ENCODE results near the gene INTS6L.

Gene INTS6L, protein sequence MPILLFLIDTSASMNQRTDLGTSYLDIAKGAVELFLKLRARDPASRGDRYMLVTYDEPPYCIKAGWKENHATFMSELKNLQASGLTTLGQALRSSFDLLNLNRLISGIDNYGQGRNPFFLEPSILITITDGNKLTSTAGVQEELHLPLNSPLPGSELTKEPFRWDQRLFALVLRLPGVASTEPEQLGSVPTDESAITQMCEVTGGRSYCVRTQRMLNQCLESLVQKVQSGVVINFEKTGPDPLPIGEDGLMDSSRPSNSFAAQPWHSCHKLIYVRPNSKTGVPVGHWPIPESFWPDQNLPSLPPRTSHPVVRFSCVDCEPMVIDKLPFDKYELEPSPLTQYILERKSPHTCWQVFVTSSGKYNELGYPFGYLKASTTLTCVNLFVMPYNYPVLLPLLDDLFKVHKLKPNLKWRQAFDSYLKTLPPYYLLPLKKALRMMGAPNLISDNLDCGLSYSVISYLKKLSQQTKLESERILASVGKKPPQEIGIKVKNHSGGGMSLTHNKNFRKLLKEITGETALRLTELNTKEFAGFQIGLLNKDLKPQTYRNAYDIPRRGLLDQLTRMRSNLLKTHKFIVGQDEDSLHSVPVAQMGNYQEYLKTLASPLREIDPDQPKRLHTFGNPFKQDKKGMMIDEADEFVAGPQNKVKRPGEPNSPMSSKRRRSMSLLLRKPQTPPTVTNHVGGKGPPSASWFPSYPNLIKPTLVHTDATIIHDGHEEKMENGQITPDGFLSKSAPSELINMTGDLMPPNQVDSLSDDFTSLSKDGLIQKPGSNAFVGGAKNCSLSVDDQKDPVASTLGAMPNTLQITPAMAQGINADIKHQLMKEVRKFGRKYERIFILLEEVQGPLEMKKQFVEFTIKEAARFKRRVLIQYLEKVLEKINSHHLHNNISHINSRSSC

DNA sequence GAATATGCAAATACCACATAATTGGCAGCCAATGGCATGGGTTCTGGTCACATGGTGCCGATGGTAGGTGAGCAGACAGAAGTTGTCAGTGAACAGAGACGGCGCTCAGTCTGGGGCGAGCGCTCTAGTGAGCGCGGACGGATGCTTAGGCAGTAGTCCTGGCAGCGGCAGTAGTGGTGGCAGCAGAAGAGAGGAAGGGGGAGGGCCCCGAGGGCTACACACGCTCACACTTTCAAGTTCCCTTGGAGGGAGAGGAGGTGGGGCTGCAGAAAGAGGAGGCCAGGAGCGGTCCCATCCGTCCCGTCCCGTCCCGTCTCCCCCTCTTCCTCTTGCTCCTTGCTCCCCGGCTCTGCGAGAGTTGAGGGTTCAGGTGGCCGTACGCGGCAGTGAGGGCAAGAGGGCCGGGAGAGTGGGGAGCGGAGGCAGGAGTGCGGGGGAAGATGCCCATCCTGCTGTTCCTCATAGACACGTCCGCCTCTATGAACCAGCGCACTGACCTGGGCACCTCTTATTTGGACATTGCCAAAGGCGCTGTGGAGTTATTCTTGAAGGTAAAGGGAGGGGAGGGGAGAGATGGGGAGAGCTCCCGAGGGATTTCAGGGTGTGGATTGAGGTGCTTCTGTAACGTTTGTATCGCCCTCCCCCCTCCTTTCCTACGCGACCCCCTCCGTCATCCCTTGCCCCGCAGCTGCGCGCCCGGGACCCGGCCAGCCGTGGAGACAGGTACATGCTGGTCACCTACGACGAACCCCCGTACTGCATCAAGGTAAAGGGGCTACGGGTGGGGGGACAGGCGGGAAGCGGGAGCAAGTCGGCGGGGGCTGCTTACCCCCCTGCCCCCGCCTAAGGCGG, at the start of gene INTS6L:
INTS6L (plus strand) TSS at position 108 of the 852 bp plus-strand sequence; CDS start at position 441, 333 bp downstream.
- DNase-seq, result peak; percentile 93

DNA sequence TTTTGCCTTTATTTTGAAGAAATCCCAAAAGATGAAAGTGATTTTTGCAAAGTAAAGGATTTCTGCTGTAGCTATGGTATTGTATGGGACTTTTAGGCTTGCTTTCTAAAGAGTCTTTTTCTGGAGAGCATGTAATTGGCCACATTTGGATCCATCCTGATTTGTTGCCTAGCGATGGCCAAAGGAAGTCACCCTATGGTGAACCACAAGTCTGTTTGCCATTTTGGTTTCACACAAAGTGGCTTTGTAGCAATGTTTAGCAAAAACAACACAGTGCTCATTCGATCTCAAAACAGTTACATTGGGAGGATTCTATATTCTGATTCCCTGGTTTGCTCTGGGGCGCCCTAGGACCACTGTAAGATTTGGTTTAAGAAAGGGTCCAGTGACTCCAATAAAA, 44.1 kb upstream of the INTS6L start:
- no peak for DNase-seq

DNA sequence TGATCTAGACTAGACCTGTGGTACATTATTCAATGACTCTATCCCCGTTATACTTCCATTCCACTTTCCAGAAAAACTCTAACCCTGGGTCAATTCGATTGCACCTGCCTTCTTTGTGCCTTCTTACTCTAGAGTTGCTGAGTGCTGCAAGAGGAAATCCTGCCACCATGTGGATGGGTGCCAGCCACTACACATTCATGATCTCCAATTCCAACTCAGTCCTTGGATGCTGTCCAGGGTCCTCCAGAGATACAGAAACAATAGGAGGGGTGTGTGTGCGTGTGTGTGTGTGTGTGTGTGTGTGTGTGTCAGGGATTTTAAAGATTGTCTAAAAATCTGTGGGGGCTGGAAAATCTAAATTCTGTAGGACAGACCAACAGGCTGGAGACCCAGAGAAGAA, 42.9 kb upstream of the INTS6L start:
- DNase-seq, result peak; percentile 82

DNA sequence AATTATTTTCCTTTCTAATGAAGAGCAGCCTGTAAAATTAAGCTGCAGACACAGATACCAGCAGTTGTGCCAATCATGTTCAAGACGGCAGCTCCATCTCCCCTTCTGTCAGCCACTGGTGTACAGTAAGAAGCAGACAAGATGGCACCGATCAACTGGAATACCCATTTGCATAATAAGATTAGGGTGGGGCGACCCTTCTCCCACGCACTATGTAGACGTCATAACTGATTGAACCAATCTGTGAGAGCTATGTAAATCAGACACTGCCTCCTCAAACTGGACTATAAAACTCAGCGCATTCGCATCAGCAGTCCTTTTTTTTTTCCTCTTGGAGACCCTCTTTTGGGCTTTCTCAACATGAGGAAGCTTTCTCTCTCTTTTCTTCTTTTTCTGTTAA, 40.4 kb upstream of the INTS6L start:
- DNase-seq, result no peak

DNA sequence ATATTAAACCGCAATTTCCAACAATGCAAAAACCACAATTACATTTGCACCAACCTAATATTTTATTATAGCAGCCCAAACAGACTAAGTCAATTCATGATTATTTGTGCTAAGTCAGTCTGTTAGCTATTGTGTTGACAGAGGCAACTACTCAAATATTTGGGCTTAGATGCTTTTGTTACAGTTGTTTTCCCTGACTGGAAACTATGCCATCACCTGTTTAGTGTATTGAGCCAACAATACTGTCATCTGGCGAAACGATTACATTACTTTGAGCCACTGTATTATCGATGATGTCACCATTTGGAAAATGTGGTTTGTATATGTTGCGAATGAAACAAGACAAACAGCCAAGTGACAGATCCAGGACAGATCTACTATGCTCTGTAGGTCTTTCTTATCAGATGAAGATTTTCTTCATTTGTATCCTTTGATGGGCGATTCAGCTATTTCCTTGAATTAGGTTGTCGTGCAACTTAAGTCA, 38.7 kb upstream of the INTS6L start:
- DNase-seq, result peak; percentile 89

DNA sequence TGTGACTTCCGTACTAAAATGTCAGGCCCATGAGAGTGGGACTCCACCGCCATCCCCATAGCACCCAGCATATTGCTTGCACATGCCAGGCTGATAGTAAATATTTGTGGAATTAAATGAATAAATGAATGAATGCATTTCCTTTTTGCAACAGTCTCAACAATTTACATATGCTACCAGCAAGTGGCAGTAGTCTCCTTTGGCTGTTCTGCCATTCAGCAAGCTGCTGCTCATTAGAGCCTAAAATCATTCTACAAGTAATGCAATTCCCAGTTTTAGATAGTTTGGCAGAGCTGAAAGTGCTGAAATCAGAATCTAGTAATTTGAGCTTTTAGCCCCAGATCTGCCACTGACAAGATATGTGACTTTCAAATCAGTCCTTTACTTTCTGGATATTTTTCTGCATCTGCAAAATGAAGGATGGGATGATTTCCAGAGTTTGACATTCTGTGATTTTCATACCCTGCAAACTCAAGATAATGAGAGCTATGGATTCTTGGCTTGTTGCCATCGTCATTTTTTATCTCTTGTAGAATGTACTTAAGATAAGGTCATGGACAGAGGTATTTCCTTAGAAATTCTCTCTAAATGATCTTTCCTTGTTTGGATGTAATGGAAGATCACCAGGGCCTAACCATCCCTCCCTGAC, 35.7 kb upstream of the INTS6L start:
- DNase-seq, result peak; percentile 58

DNA sequence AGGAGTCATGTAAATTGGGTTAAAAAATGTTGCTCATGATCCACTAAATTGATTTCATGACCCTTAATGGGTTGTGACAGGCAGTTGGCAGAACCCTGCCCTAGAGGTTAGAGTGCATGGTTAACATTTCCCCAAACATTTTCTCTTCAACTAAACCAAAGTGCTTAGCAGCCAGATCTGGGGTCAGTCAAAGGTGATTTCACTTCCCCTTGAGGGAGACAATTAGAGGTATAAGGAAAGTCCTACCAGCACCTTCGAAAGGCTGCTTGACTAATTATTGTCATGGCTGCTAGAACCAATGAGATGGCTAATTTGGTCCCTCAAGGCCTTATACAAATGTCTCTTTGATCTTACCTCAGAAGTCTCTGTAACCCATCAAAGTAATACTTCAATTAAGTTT, 30.9 kb upstream of the INTS6L start:
- DNase-seq, result no peak

DNA sequence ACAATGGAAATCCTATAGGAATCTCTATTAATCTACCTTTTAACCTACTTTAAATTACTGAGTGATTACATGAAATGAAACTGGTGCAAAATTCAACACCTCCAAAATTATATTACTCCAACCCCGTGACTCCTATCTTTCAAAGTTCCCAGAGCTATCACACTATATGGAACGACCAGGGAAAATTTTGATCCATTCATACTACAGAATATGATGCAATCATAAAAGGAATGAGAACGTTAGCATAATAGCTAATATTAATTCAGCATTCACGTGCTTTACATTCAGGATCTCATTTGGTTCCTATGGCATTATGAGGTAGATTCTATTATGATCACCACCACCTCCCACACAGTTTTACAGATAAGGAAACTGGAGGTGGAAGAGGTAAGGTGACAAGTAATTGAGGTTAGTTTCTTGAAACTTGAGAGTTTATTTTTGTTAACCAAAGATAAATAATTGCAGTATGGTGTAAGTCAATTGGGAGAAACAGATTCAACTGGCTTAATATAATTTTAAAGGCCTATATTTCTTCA, 29.4 kb upstream of the INTS6L start:
- no peak for DNase-seq

DNA sequence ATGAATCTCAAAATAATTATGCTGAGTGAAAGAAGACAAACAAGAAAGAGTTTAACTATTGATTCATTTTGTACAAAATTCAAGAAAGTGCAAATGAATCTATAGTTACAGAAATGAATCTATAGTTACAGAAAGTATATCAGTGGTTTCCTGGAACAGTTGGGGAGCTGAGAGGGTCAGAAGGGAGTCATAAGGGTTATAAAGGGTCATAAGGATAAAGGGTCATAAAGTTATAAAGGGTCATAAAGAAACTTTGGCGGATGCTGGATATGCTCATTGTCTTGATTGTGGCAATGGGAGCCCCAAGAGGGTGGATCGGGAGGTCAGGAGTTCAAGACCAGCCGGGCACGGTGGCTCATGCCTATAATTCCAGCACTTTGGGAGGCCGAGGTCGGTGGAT, 26.0 kb upstream of the INTS6L start:
- DNase-seq, result no peak

DNA sequence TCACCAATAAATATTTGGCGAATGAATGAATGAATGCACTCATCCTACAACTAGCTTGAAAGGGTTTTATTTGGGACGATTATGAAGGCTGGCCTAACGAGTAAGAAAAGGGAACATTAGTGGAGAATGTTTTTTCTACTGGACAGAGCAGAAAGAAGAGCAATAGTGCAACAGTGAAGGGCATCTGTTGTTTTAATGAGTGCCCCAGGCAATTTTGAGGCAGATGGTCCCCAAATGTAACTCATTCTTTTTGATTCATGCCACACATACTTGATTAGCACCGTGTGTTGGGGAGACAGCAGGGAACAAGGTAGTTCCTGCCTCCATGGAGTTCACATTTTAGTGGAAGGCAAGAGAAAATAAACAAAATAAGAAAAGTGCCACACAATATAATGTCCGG, 22.7 kb upstream of the INTS6L start:
- no peak for DNase-seq

DNA sequence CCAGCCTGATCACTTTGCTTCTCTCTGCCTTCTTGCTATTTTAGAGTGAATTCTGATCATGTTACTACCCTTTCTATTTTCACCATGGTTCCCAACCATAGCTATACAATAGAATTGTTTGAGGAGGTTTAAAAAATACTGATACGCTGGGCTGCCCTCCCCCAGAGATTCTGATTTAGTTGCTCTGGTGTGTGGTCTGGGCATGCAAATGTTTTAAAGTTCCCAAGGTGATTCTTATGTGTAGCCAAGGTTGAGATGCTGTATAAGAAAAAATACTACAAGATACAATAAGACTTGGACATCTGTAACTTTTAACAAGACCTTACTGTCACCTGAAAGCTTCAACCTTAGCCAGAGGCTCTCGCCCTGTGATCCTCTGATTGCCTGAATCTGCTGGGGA, 22.2 kb upstream of the INTS6L start:
- no peak for DNase-seq

DNA sequence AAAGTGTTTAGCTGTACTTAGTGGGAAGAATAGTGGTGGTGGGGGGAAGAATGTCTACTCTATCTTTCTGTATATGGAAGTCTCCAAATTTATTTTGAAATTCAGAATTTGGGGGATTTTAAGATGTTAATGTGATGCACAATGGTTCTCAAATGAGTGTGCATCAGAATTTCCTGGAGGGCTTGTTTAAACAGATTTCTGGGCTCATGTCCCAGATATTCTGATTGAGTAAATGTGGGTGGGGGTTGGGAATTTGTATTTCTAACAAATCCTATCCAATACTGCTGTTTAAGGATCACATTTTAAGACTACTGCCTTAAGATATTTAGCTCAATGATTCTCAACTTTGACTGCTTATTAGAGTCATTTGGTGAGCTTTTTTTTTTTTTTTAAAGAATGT, 15.1 kb upstream of the INTS6L start:
- no peak for DNase-seq

DNA sequence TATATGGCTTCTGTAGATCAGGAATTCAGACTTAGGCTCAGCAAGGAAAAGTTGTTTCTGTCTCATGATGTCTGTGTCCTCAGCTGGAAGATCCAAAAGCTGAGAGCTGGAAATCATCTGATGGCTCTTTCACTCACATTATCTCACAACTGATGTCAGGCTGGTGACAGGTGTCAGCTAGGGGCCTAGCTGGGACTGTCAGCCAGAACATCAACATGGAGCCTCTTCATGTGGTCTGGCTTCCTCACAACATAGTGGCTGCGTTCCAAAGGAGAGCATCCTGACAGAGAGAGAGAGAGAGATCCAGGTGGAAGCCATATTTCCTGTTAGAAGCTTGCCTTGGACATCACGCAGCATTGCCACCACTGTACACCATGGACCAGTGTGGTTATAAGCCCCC, 10.6 kb upstream of the INTS6L start:
- DNase-seq, result no peak

DNA sequence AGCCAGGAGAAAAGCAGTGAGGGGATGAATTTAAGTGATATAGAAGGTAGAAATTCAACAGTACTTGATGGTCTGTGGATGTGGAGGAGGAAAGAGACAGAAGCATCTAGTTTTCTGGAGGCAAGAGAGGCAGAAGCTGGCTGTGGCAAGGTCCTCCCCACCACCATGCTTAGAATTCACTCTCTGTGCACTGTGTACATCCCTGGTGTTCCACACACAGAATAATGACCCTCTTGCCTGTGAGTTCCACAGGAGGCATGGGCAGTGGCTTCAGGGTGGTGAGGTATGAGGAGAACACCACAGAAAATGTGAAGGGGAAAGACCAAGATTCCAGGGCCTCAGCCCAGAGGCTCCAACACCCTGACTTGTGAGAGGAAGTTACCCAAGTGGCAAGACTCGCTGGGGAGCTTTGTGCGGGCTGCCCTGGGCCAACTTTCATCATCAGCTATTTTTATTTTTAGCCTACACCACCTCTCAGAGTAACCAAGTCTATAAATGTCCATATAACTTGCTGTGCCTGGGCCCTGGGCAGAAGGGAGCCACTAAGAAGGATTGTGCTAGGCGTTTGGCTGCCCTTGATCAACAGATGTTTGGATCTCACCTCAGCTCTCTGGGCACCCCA, 7.8 kb upstream of the INTS6L start:
- no peak for DNase-seq

DNA sequence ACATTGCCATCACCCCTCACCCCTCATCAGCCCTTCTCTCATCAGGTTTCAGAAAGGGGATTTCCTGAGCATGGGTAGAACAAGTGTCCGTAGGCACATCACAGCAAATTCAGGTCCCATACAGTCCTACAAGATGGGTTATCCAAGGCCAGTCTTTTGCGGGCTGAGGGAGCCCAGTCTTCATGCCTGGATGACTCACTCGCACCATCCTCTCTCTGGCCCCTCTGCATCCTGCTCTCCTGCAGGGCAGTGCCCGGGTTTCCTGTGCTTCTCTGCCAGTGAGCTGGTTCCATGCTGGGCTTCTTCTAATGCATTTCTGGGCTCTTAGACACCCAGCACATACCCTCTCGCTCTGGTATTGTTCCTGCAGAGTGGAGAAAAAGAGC, 7.3 kb upstream of the INTS6L start:
- no peak for DNase-seq

DNA sequence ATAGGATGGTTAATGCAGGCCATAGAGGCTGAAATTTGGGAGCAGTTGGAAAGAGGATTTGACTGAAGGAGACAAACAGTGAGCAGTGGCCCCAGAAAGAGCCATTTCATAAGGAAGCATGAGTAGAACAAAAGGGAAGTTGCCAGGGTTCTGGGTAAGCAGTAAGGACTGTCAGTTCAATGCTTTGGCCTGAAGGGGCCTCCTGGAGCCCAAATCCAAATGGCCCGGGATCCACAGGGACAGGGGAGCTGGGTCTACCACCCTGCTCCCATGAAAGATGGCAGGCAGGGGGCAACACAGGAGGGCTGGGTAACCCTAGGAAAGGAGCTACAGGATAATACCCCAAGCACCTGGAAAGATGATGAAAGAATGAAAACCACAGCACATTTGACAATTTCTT, 4.1 kb upstream of the INTS6L start:
- DNase-seq, result no peak

DNA sequence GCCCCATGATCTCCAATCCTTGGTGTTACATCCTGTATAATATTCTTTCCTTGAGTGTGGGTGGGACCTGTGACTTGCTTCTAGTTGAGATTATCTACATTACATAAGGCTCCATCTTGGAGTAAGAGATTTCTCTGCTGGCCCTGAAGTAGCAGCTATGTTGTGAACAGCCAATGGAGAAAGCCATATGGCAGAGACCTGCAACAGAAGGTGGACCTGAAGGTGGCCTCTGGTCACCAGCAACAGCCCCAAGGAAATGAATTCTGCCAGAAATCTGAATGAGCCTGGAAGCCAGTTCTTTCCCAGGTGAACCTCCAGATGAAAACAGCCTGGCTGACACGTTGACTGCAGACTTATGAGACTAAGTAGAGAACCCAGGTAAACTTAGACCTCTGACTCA, 2.3 kb upstream of the INTS6L start:
- DNase-seq, result no peak

DNA sequence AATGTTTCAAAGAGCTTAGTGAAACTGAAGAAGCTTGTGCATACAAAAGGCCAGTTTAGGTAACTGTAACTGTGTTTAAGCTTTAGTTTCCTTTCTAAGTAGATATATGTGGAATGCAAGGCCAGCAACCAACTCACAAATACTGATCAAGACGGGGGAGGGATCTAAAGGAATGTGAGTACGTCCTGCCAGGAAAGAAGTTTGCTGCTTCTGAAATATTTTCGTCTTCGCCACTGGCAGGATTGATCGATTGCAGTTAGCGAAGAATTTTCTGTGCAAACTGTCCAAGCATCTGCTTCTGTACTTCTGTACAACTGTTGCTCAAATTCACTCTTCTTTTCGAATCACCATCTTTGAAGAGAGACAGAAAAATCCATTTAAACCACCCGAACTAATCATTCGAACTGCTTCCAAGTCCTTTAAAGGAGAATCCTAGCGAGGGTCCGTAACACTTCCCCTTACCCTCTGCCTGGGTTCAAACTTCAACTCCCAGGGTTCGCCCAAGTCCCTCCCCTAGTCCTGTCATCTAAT, 373 bp upstream of the INTS6L start:
- no peak for DNase-seq

DNA sequence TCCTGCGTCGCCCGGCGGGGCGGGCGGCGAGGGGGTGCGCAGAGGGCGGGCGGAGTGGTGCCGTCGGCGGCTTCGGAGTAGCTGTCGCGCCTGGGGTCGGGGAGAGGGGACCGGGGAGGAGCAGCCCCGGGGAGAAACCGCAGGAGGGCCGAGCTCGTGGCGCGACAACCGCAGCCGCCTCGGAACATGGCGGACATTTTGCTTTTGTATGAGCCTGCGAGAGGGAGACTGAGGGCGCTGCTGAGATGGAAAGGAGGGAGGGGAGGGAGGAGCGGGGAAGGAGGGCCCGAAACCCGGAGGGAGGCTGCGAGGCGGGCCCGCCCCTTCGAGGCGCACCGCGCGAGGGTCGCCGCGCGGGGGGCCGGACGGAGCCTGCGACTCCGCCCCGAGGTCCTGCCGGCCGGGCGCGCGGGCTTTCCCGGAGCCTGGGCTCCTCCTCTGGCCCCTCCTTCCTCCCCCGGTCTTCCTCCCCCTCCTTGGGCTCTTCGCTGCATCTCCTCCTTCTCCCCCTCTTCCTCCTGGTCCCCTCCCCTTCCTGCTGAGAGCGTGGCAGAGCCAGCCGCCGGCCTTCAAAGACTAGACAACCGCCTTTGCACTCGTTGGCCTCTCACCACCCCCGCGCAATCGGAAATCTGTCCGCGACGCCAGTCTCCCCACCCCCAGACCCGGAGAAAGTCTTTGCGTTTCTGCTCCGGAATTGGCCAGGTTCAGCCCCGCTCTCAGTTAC, 1.1 kb downstream of the INTS6L start:
- peak; percentile 87 for DNase-seq

DNA sequence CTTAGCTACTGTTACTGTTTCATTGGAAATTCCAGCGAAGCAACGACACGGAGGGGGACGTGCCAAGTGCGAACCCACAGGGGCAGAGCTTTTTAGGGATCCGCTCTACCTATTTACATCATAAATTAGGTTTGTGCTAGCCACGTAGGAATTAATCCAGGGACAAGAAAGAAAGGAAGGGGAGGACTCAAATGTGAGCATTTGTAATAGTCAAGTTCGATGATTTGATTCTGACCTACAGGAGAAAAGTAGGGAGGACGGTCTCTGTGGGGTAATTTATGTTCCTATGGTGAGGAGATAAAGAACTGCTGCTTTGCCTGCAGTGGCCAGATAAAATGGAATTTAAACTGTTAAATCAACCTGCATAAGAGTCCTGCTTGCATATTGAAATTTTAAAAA, 1.7 kb downstream of the INTS6L start:
- DNase-seq, result no peak
